Measurements from ENCODE around the gene GAK.

Gene GAK

DNA sequence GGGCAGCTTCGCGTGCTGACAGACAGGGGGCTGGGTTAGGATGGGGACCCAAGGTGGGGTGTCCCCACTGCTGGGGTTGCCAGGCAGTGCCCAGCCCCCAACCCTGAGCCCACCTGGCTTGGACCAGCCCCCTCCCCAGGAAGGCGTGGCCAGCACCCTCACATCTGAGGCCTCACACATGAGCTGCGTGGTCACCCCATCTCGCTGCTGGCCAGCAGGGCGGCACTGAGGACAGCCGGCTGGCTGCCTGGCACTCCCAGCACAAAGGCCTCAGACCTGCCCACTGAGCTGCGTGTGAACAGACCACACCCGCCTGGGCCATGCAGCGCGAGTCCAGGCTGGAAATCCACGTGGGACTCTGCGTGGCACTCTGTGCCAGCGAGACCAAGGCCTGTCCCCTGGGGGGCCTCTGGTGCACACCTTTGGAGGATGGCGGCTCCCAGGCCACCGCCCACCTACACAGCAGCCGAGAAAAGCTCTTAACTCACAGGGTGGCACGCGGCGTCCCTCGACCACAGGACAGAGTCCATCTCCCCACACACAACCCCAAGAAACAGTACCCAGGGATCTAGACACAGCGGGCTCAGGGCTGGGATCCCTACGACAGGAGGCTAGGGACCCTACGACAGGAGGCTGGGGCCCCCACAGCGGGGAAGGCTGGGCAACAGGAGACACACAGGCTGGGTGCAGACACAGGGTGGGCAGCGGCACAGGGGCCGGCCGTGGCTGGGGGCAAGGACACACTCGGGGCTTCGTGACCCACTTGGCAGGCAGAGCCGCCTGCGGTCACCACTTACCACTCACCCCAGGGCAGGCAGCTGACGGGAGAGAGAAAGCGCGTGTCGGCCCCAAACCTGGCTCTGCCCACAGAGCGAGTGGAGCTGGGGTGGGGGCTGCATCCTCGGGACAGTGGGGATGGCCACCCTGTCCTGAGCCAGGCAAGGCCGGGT, 31.4 kb upstream of the GAK start:
- Histone ChIP-seq H3K27me3 (ENCODE audit: insufficient read depth, low read length, poor library complexity) (no peaks in the 10 kb centered on the region), H3K79me2 (ENCODE audit: insufficient read depth, low read length) (no peaks in the 10 kb centered on the region), H3K9ac (ENCODE audit: low read depth, low read length) (no peak overlapping the region), H2AFZ (ENCODE audit: low read depth, low read length) (no peak overlapping the region), H3K9me3 (ENCODE audit: insufficient read depth, low read length, severe bottlenecking) (no peaks in the 10 kb centered on the region), H3K4me2 (ENCODE audit: insufficient read depth, low read length) (no peak overlapping the region), H3K4me3 (ENCODE audit: low read depth in 1 of 2, low read length in 2 of 2) (no peak overlapping the region), H3K4me1 (ENCODE audit: insufficient read depth, low read length) (no peaks in the 10 kb centered on the region), H3K36me3 (ENCODE audit: insufficient read depth, low read length) (peaks cover 77% of the 10 kb centered on the region), H4K20me1 (ENCODE audit: insufficient read depth, low read length) (peaks cover 13% of the 10 kb centered on the region), H3K27ac (ENCODE audit: low read length) (no peak overlapping the region)
- DNase-seq = no peak
- no peak for TF ChIP-seq EZH2 (IDR thresholded peaks at IDR 0.05; ENCODE audit: borderline replicate concordance, low read depth, low read length, severe bottlenecking)
- TF ChIP-seq, protein P1, sequence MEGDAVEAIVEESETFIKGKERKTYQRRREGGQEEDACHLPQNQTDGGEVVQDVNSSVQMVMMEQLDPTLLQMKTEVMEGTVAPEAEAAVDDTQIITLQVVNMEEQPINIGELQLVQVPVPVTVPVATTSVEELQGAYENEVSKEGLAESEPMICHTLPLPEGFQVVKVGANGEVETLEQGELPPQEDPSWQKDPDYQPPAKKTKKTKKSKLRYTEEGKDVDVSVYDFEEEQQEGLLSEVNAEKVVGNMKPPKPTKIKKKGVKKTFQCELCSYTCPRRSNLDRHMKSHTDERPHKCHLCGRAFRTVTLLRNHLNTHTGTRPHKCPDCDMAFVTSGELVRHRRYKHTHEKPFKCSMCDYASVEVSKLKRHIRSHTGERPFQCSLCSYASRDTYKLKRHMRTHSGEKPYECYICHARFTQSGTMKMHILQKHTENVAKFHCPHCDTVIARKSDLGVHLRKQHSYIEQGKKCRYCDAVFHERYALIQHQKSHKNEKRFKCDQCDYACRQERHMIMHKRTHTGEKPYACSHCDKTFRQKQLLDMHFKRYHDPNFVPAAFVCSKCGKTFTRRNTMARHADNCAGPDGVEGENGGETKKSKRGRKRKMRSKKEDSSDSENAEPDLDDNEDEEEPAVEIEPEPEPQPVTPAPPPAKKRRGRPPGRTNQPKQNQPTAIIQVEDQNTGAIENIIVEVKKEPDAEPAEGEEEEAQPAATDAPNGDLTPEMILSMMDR (IDR thresholded peaks at IDR 0.05; ENCODE audit: borderline replicate concordance, extremely low read depth, low read length, poor library complexity, severe bottlenecking) = no peak
- ATAC-seq (ENCODE audit: insufficient read depth, low read depth) = no peak

DNA sequence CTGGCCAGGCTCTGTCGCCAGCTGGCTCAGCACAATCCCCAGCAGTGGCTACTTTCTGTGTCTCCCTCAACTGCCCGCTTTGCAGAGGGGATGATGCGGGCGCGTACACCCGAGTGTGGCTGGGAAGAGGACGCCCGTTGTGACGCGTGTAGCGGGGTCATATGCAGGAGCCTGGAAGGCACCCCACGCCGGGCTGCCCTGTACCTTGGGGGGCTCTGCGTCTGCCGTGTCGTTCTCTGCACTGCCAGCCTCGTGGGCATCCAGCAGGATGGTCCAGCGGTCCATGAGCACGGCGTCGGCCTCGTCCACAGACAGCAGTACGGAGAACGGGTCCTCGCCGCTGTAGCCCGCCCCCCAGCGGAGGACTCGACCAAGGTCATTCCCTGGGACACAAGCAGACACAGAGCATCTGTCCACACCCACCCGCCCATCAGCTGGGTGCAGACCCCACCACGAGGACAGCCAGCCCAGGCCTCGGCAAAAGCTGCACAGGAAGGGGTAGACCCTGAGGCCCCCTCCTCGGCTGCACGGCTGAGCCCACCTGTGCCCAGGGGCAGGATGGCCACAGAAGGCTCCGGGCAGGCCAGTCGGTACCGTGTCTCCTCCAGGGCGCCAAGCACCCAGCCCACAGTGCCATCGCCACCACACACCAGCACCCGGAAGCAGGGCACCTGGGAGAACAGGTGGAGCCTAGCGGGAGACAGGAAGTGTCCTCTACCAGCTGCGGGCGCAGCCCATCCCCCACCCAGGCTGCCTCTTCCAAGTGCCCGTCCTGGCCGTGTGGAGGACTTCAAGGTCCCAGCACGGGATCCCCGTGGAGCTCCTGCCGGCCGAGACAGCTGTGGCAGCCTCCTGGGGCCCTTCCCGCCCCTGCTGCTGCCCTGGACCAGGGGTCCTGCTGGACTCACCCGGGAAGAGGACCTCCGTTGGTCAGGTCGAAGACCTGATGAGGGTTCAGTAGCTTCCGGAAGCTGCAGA, 30.4 kb upstream of the GAK start:
- H3K36me3 ChIP-seq (ENCODE audit: insufficient read depth, low read length) = peaks cover 87% of the 10 kb centered on the region
- DNase-seq (no peak), ATAC-seq (ENCODE audit: insufficient read depth, low read depth) (no peak)
- H3K79me2 ChIP-seq (ENCODE audit: insufficient read depth, low read length) = no peaks in the 10 kb centered on the region
- H3K9ac ChIP-seq (ENCODE audit: low read depth, low read length) = no peak overlapping the region
- H3K4me1 ChIP-seq (ENCODE audit: insufficient read depth, low read length) = no peaks in the 10 kb centered on the region
- H3K27me3 ChIP-seq (ENCODE audit: insufficient read depth, low read length, poor library complexity) = no peaks in the 10 kb centered on the region
- no peak overlapping the region for H3K4me3 ChIP-seq (ENCODE audit: low read depth in 1 of 2, low read length in 2 of 2)
- peaks cover 13% of the 10 kb centered on the region for H4K20me1 ChIP-seq (ENCODE audit: insufficient read depth, low read length)
- TF ChIP-seq, protein P1 (IDR thresholded peaks at IDR 0.05; ENCODE audit: borderline replicate concordance, extremely low read depth, low read length, poor library complexity, severe bottlenecking) = no peak
- no peak for TF ChIP-seq EZH2 (IDR thresholded peaks at IDR 0.05; ENCODE audit: borderline replicate concordance, low read depth, low read length, severe bottlenecking)
- H3K4me2 ChIP-seq (ENCODE audit: insufficient read depth, low read length) = no peak overlapping the region
- no peak overlapping the region for H3K27ac ChIP-seq (ENCODE audit: low read length)
- no peak overlapping the region for H2AFZ ChIP-seq (ENCODE audit: low read depth, low read length)
- no peaks in the 10 kb centered on the region for H3K9me3 ChIP-seq (ENCODE audit: insufficient read depth, low read length, severe bottlenecking)

DNA sequence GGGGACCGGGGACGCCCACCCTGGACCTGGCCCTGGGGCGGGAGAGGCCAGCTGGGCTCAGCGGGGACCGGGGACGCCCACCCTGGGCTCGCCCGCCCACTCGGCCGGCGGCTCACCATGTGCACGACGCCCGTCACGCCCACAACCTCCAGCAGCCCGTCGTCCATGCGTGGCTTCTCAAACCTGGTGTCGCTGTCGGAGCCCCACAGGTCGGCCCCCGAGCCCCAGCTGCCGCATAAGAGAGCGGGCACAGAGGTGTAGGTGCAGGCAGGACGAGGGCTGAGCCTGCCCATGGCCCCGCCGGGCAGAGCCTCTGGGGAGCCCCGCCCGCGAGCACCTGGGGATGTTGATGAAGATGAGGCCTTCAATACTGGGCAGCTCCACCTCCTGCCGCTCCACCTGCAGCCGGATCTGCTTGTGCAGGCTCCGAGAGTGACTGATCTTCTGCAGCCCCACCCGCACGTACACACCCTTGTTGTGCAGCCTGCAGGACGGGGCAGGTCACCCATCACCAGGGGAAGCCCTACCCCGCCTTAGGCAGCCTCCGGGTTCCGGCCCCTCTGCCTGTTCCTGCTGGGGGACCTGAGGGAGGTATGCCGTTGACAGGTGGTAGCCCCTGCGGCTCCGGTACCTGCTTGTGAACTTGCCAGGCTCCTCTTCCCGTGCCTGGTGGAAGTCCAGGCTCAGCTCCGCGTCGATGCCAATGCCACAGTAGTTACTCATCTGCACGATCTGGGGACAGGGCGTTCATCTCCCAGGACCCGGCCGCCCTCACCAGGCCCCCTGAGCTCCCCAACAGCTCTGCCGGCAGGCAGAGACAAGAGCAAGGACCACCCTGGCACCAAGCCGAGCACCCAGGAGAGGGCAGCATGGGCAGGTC, 29.5 kb upstream of the GAK start:
- no peak for ATAC-seq (ENCODE audit: insufficient read depth, low read depth)
- Histone ChIP-seq H3K36me3 (ENCODE audit: insufficient read depth, low read length) (peaks cover 83% of the 10 kb centered on the region), H3K9me3 (ENCODE audit: insufficient read depth, low read length, severe bottlenecking) (no peaks in the 10 kb centered on the region), H2AFZ (ENCODE audit: low read depth, low read length) (no peak overlapping the region), H4K20me1 (ENCODE audit: insufficient read depth, low read length) (peaks cover 13% of the 10 kb centered on the region), H3K4me3 (ENCODE audit: low read depth in 1 of 2, low read length in 2 of 2) (no peak overlapping the region), H3K79me2 (ENCODE audit: insufficient read depth, low read length) (no peaks in the 10 kb centered on the region), H3K9ac (ENCODE audit: low read depth, low read length) (no peak overlapping the region), H3K4me1 (ENCODE audit: insufficient read depth, low read length) (no peaks in the 10 kb centered on the region), H3K27me3 (ENCODE audit: insufficient read depth, low read length, poor library complexity) (no peaks in the 10 kb centered on the region), H3K4me2 (ENCODE audit: insufficient read depth, low read length) (no peak overlapping the region), H3K27ac (ENCODE audit: low read length) (no peak overlapping the region)
- DNase-seq = no peak
- TF ChIP-seq EZH2 (IDR thresholded peaks at IDR 0.05; ENCODE audit: borderline replicate concordance, low read depth, low read length, severe bottlenecking) = no peak
- TF ChIP-seq, protein P1 (IDR thresholded peaks at IDR 0.05; ENCODE audit: borderline replicate concordance, extremely low read depth, low read length, poor library complexity, severe bottlenecking) = no peak
